Measurements from ENCODE around the gene HDC. TPM values are rescaled to one million over a fixed set of nuclear protein-coding genes. Genes with fewer than 3 reads are reported as not detected.

Gene HDC
- total RNA-seq, 3 donors from 2014 or later (not counting 1 experiment from before 2014, with no cell fraction given): 0.14 to 494 (median 9.5) TPM

- intact Hi-C loops (cut with micrococcal nuclease): no loop called here
- ATAC-seq: no peak
Measured at GRCh38 chr15:50235794-50236193, 29.7 kb downstream of the HDC start.

GRCh38 chr15:50234764-50235163, 30.8 kb downstream of the HDC start:
- Histone ChIP-seq H3K9me3 (ENCODE audit: control insufficient read depth, insufficient read depth, low read length) (no peaks in the 10 kb centered on the region), H3K4me1 (ENCODE audit: control insufficient read depth, insufficient read depth, low read length) (no peaks in the 10 kb centered on the region), H3K27me3 (ENCODE audit: control insufficient read depth, insufficient read depth, low read length) (no peaks in the 10 kb centered on the region), H3K4me3 (ENCODE audit: low read length) (no peak overlapping the region), H3K36me3 (ENCODE audit: control insufficient read depth, insufficient read depth, low read length) (no peaks in the 10 kb centered on the region), H3K27ac (ENCODE audit: low read length) (no peak overlapping the region)
- no peak overlapping the region for H3K27ac Mint-ChIP-seq
- DNase-seq (no peak), ATAC-seq (no peak)
- no peak for TF ChIP-seq CTCF (IDR thresholded peaks at IDR 0.05)
- 100% methylated on average over 1 of the region's 2 CpGs for WGBS (ENCODE audit: insufficient coverage)
- H3K27me3 Mint-ChIP-seq (ENCODE audit: low read depth in 2 of 2): no peaks in the 10 kb centered on the region
- H3K4me3 Mint-ChIP-seq: no peak overlapping the region
- H3K36me3 Mint-ChIP-seq: no peaks in the 10 kb centered on the region
- H3K9me3 Mint-ChIP-seq: no peaks in the 10 kb centered on the region
- no peaks in the 10 kb centered on the region for H3K4me1 Mint-ChIP-seq
- intact Hi-C loops (cut with micrococcal nuclease): no loop called here

More at GRCh38 chr15:50235794-50236193, 29.7 kb downstream of the HDC start:
- Histone ChIP-seq H3K27me3 (ENCODE audit: control insufficient read depth, insufficient read depth, low read length) (no peaks in the 10 kb centered on the region), H3K4me3 (ENCODE audit: low read length) (no peak overlapping the region), H3K36me3 (ENCODE audit: control insufficient read depth, insufficient read depth, low read length) (no peaks in the 10 kb centered on the region), H3K4me1 (ENCODE audit: control insufficient read depth, insufficient read depth, low read length) (no peaks in the 10 kb centered on the region), H3K9me3 (ENCODE audit: control insufficient read depth, insufficient read depth, low read length) (no peaks in the 10 kb centered on the region), H3K27ac (ENCODE audit: low read length) (no peak overlapping the region)
- Mint-ChIP-seq H3K4me3 (no peak overlapping the region), H3K36me3 (no peaks in the 10 kb centered on the region), H3K9me3 (no peaks in the 10 kb centered on the region), H3K27me3 (ENCODE audit: low read depth in 2 of 2) (no peaks in the 10 kb centered on the region), H3K4me1 (no peaks in the 10 kb centered on the region), H3K27ac (no peak overlapping the region)
- TF ChIP-seq CTCF (IDR thresholded peaks at IDR 0.05): no peak
- 88% methylated on average over 1 of the region's 1 CpG for WGBS (ENCODE audit: insufficient coverage)
- no peak for DNase-seq

- Mint-ChIP-seq H3K27ac (no peak overlapping the region), H3K4me1 (no peaks in the 10 kb centered on the region), H3K9me3 (no peaks in the 10 kb centered on the region), H3K4me3 (no peak overlapping the region), H3K36me3 (no peaks in the 10 kb centered on the region), H3K27me3 (ENCODE audit: low read depth in 2 of 2) (no peaks in the 10 kb centered on the region)
- H3K4me1 ChIP-seq (ENCODE audit: control insufficient read depth, insufficient read depth, low read length): no peaks in the 10 kb centered on the region
- DNase-seq (no peak), ATAC-seq (no peak)
- H3K36me3 ChIP-seq (ENCODE audit: control insufficient read depth, insufficient read depth, low read length): no peaks in the 10 kb centered on the region
- intact Hi-C loops (cut with micrococcal nuclease): no loop called here
- H3K9me3 ChIP-seq (ENCODE audit: control insufficient read depth, insufficient read depth, low read length): no peaks in the 10 kb centered on the region
- no peaks in the 10 kb centered on the region for H3K27me3 ChIP-seq (ENCODE audit: control insufficient read depth, insufficient read depth, low read length)
- TF ChIP-seq CTCF (IDR thresholded peaks at IDR 0.05): no peak
- no peak overlapping the region for H3K27ac ChIP-seq (ENCODE audit: low read length)
- no peak overlapping the region for H3K4me3 ChIP-seq (ENCODE audit: low read length)
Measured at GRCh38 chr15:50233192-50233736, 32.3 kb downstream of the HDC start.

GRCh38 chr15:50232791-50233190, 32.7 kb downstream of the HDC start:
- H3K4me1 Mint-ChIP-seq: no peaks in the 10 kb centered on the region
- H3K27ac Mint-ChIP-seq: no peak overlapping the region
- Histone ChIP-seq H3K27ac (ENCODE audit: low read length) (no peak overlapping the region), H3K27me3 (ENCODE audit: control insufficient read depth, insufficient read depth, low read length) (no peaks in the 10 kb centered on the region), H3K36me3 (ENCODE audit: control insufficient read depth, insufficient read depth, low read length) (no peaks in the 10 kb centered on the region), H3K9me3 (ENCODE audit: control insufficient read depth, insufficient read depth, low read length) (no peaks in the 10 kb centered on the region), H3K4me1 (ENCODE audit: control insufficient read depth, insufficient read depth, low read length) (no peaks in the 10 kb centered on the region), H3K4me3 (ENCODE audit: low read length) (no peak overlapping the region)
- no peaks in the 10 kb centered on the region for H3K27me3 Mint-ChIP-seq (ENCODE audit: low read depth in 2 of 2)
- intact Hi-C loops (cut with micrococcal nuclease): no loop called here
- H3K36me3 Mint-ChIP-seq: no peaks in the 10 kb centered on the region
- ATAC-seq: no peak
- WGBS (ENCODE audit: insufficient coverage): no CpG with 5 or more reads among the region's 2 CpGs
- no peaks in the 10 kb centered on the region for H3K9me3 Mint-ChIP-seq
- no peak for DNase-seq
- no peak overlapping the region for H3K4me3 Mint-ChIP-seq
- no peak for TF ChIP-seq CTCF (IDR thresholded peaks at IDR 0.05)

Measured in natural killer cell (primary cell).